HG03442 (cell line): ENCODE results near the gene MPPE1.
"Not testable (repeated sequence)": the region's sequence is repeated elsewhere in the genome, so short reads cannot be mapped to it uniquely, and the experiment has no call there.

Experiments used
- ATAC-seq: cut with Tn5 transposase; IDR thresholded peaks from one replicate; pipeline ENCODE4 v1.9.1; 2021; ENCODE audit warnings: mild to moderate bottlenecking, moderate library complexity; ENCODE audit not compliant: unreplicated experiment

MPPE1 gene

GRCh38 chr18:11859903-11860407, 48.2 kb downstream of the MPPE1 start:
- ATAC-seq = no peak

DNA sequence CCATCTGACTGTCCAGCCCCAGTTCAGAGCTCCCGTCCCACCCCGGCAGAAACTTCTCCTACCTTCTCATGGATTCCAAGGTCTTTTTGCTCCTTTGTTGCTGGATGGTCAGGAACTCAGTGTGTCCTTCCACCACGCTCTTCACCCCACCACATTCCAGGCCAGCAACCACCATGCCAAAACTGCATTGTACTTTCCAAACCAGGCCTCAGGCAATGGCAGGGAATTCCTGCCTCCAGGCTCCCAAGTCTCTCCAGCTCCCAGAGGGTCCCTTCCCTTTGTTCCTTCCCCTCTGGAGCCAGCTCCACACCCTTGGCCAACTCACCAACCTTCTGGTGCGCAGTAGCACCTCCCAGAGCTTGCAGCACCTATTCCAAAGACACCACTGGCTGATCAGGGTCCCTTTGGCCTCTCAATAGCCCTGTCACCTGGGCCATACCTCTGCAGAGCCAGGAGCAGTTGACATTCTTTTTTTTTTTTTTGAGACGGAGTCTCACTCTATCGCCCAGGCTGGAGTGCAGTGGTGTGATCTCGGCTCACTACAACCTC, 48.8 kb downstream of the MPPE1 start:
- no peak for ATAC-seq

DNA sequence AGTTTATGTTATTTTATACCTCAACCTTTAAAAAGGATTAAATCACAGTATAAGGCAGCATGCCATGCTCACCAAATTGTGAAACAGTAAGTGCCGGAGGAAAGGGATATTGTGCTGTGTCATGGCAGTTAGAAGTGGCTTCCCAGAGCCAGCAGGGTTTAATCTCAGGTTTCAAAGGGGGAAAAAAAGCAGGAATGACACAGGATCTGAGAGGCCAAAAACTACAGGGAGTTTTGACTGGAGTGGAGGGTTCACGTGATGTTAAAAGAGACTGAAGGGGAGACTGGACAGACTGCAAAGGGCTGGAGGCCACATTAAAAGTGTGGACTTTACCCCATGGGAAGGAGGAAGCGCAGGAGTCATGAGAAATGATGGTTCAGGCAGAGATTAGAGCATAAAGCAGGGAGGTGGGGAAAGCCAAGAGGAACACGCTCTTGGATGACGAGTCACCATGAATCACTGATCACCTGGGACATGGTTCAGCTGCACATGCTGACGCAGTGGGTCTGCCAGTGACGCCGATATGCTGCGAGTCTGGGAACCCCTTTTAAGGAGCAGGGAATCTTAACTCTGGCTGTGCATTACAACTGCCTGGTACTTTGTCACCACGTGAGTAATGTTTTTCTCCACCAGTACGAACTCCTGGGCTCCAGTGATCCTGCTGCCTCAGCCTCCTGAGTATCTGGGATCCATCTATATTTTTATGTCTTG, 50.8 kb downstream of the MPPE1 start:
- no peak for ATAC-seq

GRCh38 chr18:11854554-11854953, 53.6 kb downstream of the MPPE1 start:
- ATAC-seq = not testable (repeated sequence)

- ATAC-seq = no peak
Measured at GRCh38 chr18:11851806-11852337, 56.2 kb downstream of the MPPE1 start.

GRCh38 chr18:11851146-11851805, 56.8 kb downstream of the MPPE1 start, which contains the start of gene CHMP1B:
CHMP1B (plus strand) TSS chr18:11851413; CDS start chr18:11851512, 99 bp downstream.
- peak; percentile 93 for ATAC-seq

GRCh38 chr18:11850821-11851145, 57.3 kb downstream of the MPPE1 start:
- ATAC-seq = peak; percentile 26

DNA sequence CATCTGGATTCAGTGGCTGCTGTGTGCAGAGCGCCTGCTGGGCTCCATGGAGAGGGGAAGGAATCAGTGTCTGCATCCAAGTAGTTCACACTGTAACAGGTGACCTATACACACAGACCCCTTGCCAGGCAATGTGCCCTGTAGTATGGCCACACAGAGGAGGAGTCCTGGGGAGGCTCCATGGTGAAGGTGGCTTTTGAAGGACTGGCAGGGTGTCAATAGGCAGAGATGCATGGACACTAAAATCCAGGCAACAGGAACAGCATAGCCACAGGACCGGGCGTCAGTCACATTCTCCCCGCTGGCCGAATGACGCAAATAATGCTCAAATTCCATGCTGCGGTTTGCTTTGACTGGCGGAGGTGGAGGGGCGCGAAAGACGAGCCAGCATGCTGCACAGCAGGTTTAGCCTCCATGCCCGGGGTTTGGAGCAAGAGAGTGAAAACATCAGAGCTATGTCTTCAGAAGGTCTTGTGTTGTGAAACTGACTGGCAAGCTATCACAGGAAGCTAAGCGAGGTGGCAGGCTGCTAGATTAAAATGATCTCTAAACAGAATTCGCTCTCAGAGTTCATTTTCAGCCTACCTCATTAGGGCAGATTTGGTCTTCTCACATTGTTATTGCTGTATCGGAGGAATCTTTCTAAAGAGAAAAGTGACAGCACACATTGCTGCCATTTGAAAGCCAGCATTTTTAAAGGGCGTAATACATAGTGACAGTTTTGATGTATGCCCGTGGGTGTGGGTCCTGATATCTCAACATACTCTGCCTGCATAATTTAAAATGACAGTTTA, 58.1 kb downstream of the MPPE1 start:
- no peak for ATAC-seq

GRCh38 chr18:11849279-11849678, 58.8 kb downstream of the MPPE1 start:
- no peak for ATAC-seq

GRCh38 chr18:11847811-11848210, 60.3 kb downstream of the MPPE1 start:
- no peak for ATAC-seq

DNA sequence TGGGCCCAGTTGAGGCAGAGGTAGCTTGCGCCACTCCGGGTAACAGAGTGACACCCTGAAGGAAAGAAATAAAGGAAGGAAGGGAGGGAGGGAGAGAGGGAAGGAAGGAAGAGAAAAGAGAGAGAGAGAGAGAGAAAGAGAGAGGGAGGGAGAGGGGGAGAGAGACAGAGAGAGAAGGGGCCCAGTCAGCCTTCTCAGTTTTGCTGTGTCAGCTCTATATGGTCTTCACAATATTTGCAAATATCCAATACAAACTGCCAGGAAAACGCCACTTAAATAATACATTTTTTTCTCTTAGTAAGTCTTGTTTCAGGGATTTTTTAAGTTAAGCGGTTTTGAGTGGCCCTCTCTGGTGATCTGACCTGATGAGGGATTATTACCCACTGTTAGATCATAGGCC, 62.5 kb downstream of the MPPE1 start:
- no peak for ATAC-seq

GRCh38 chr18:11844436-11844835, 63.7 kb downstream of the MPPE1 start:
- ATAC-seq = no peak

DNA sequence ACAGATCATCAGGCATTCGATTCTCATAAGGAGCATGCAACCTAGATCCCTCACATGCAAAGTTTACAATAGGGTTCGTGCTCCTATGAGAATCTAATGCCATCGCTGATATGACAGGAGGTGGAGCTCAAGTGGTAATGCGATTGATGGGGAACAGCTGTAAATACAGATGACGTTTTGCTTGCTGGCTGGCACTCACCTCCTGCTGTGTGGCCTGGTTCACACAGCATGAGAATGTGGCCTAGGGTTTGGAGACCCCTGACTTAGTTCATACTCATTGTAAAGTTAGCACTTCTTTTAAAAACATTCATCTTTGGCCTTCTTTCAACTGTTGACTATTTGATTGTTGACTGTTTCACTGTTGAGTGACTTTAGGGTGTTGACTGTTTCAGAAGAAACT, 65.6 kb downstream of the MPPE1 start:
- ATAC-seq = no peak

GRCh38 chr18:11840493-11840892, 67.6 kb downstream of the MPPE1 start:
- ATAC-seq = no peak

- ATAC-seq = no peak
Measured at GRCh38 chr18:11839556-11839955, 68.6 kb downstream of the MPPE1 start.

DNA sequence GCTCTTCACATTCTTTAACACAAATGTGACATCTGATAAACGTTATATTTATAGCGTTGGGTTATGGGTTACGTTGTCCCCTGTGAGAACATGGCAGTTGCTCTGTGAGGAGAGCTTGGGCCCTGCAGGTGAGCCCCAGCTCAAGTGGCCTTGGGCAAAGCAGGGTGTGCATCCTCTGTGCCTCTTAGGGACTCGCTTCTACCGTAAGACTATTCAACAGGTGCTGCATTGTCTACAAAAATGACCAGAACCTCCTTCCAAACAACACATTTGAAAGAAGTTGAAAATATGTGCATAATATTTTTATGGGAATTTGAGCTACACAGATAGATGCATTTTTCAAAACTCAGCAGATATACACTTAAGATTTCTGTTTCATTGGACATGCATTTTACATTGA, 73.3 kb downstream of the MPPE1 start:
- ATAC-seq = no peak
